HepG2 (cell line): ENCODE results near the gene SETD1A. TPM values are rescaled to one million over a fixed set of nuclear protein-coding genes. Genes with fewer than 3 reads are reported as not detected.
A peak's percentile ranks its signal among the peaks of the same experiment; 100 is the strongest.

ENCODE experiments used
- ADNP ChIP-seq: sonication (generic); formaldehyde crosslinking; IDR thresholded peaks from 2 replicates; pipeline ENCODE4 v1.4.0; 2020; ENCODE audit warnings: missing genetic modification reagents
- AKNA ChIP-seq: sonication (generic); formaldehyde crosslinking; IDR thresholded peaks from 2 replicates; pipeline ENCODE4 v1.4.0; 2020; ENCODE audit warnings: missing genetic modification reagents, borderline replicate concordance
- ARNT ChIP-seq: fragments of 450-650 bp; IDR thresholded peaks from 2 replicates; pipeline ENCODE4 v1.6.1; 2017
- ARNTL ChIP-seq: sonication (generic); formaldehyde crosslinking; IDR thresholded peaks from 2 replicates; pipeline ENCODE4 v1.4.0; 2020; ENCODE audit warnings: mild to moderate bottlenecking, missing genetic modification reagents
- ATF5 ChIP-seq: sonication (generic); formaldehyde crosslinking; IDR thresholded peaks from 2 replicates; pipeline ENCODE4 v1.4.0; 2020; ENCODE audit warnings: mild to moderate bottlenecking, low read depth, missing genetic modification reagents
- BATF2 ChIP-seq: sonication (generic); formaldehyde crosslinking; IDR thresholded peaks from 2 replicates; pipeline ENCODE4 v1.8.0; 2022; ENCODE audit warnings: mild to moderate bottlenecking, missing genetic modification reagents, moderate library complexity
- FOXM1 ChIP-seq: sonication (generic); formaldehyde crosslinking; IDR thresholded peaks from 2 replicates; pipeline ENCODE4 v1.5.0; 2020; ENCODE audit warnings: missing genetic modification reagents
- IRX3 ChIP-seq: sonication (generic); formaldehyde crosslinking; IDR thresholded peaks from 2 replicates; pipeline ENCODE4 v1.8.1; 2023; ENCODE audit warnings: mild to moderate bottlenecking, low read depth, missing genetic modification reagents, borderline replicate concordance
- KMT2A ChIP-seq: sonication (generic); formaldehyde crosslinking; IDR thresholded peaks from 2 replicates; pipeline ENCODE4 v1.4.0; 2020; ENCODE audit warnings: missing genetic modification reagents
- LCORL ChIP-seq, 2 experiments: fragments of 450-650 bp in 1 of 2; sonication (generic) in 1 of 2; formaldehyde crosslinking in 1 of 2; IDR thresholded peaks; 2 replicates each; pipeline versions ENCODE4 v1.5.0 to v1.6.1; 2017 to 2020; ENCODE audit warnings: antibody characterized with exemption in 1 of 2, missing genetic modification reagents in 1 of 2
- MED1 ChIP-seq: sonication (generic); formaldehyde crosslinking; IDR thresholded peaks from 2 replicates; pipeline ENCODE4 v1.4.0; 2020; ENCODE audit warnings: missing genetic modification reagents
- MED8 ChIP-seq: sonication (generic); formaldehyde crosslinking; IDR thresholded peaks from 2 replicates; pipeline ENCODE4 v1.8.1; 2023; ENCODE audit warnings: mild to moderate bottlenecking, missing genetic modification reagents; ENCODE audit not compliant: insufficient replicate concordance
- NR0B2 ChIP-seq: sonication (generic); formaldehyde crosslinking; IDR thresholded peaks from 2 replicates; pipeline ENCODE4 v1.4.0; 2020; ENCODE audit warnings: mild to moderate bottlenecking, missing genetic modification reagents
- POGZ ChIP-seq: sonication (generic); formaldehyde crosslinking; IDR thresholded peaks from 2 replicates; pipeline ENCODE4 v1.4.0; 2020; ENCODE audit warnings: mild to moderate bottlenecking, missing genetic modification reagents
- PTBP1 ChIP-seq: fragments of 200-400 bp; formaldehyde crosslinking; IDR thresholded peaks from 2 replicates; pipeline ENCODE4 v1.6.1; 2018; ENCODE audit warnings: low read length, low read depth; ENCODE audit not compliant: poor library complexity, severe bottlenecking
- RARA ChIP-seq: IDR thresholded peaks from 2 replicates; pipeline ENCODE4 v1.6.1; 2016; ENCODE audit warnings: missing genetic modification reagents, missing compliant biosample characterization
- RFX5 ChIP-seq: IDR thresholded peaks from 2 replicates; pipeline ENCODE4 v1.6.1; 2011; ENCODE audit warnings: low read depth, low read length, improper control_type of control experiment
- SIX1 ChIP-seq: sonication (generic); formaldehyde crosslinking; IDR thresholded peaks from 2 replicates; pipeline ENCODE4 v1.4.0; 2020; ENCODE audit warnings: missing genetic modification reagents, borderline replicate concordance
- TBX2 ChIP-seq: sonication (generic); formaldehyde crosslinking; IDR thresholded peaks from 2 replicates; pipeline ENCODE4 v1.5.0; 2020; ENCODE audit warnings: missing genetic modification reagents, mild to moderate bottlenecking, borderline replicate concordance
- TBX3 ChIP-seq: fragments of 450-650 bp; IDR thresholded peaks from 2 replicates; pipeline ENCODE4 v1.6.1; 2017; ENCODE audit warnings: antibody characterized with exemption, mild to moderate bottlenecking, inconsistent platforms, borderline replicate concordance
- ZBTB25 ChIP-seq: IDR thresholded peaks from 2 replicates; pipeline ENCODE4 v1.6.1; 2018; ENCODE audit warnings: missing genetic modification reagents
- ZNF543 ChIP-seq: sonication (generic); formaldehyde crosslinking; IDR thresholded peaks from 2 replicates; pipeline ENCODE4 v1.4.0; 2020; ENCODE audit warnings: mild to moderate bottlenecking, missing genetic modification reagents
- ZSCAN22 ChIP-seq: sonication (generic); formaldehyde crosslinking; IDR thresholded peaks from 2 replicates; pipeline ENCODE4 v1.4.0; 2020; ENCODE audit warnings: mild to moderate bottlenecking, missing genetic modification reagents
- polyA plus RNA-seq, 8 experiments: library from polyadenylated mRNA; depleted of rRNA in 3 of 8; stranded (reverse) in 7 of 8; unstranded in 1 of 8; fragments of >200 nt; fragmentation: Illumina TruSeq in 4 of 8; extraction: Trizol in 4 of 8; gene quantifications; 2 replicates each; pipeline versions ENCODE4 v1.2.1 to v1.2.3, GENCODE V29; 2011 to 2016; ENCODE audit warnings: low read depth in 4 of 8, missing spikeins in 1 of 8, mixed read lengths in 1 of 8; ENCODE audit not compliant: insufficient read depth in 1 of 8
- total RNA-seq, 5 experiments: library from RNA; depleted of rRNA; stranded (reverse); fragments of >200 nt; fragmentation: Illumina TruSeq; extraction: Trizol; gene quantifications; 2 replicates each; pipeline ENCODE4 v1.2.3, GENCODE V29; 2016; ENCODE audit warnings: low read depth in 1 of 5

SETD1A gene
- total and polyA plus RNA-seq, 2 of the 13 experiments (the other 11 are each of a cell fraction or from before 2014, with no cell fraction given) = 3.8 to 5.6 TPM

- TF ChIP-seq SIX1 (CRISPR knock-in tag) (peak; percentile 53; the same call in 1 of the 2 replicates), MED8 (CRISPR knock-in tag) (no peak), TBX2 (CRISPR knock-in tag) (peak; percentile 35; the same call in 1 of the 2 replicates), PTBP1 (no peak), RARA (CRISPR knock-in tag) (0 out of 2 replicates have a peak, but pooled peaks have one; percentile 15), ARNTL (CRISPR knock-in tag) (no peak), ATF5 (CRISPR knock-in tag) (no peak), MED1 (CRISPR knock-in tag) (peak; percentile 62), TBX3 (no peak), IRX3 (no peak), ADNP (CRISPR knock-in tag) (no peak), ARNT (no peak), ZSCAN22 (CRISPR knock-in tag) (no peak), LCORL (IDR thresholded peaks at IDR 0.05) (no peak), LCORL (CRISPR knock-in tag; IDR thresholded peaks at IDR 0.05) (peak; percentile 47), ZNF543 (no peak), KMT2A (CRISPR knock-in tag) (no peak), POGZ (CRISPR knock-in tag) (0 out of 2 replicates have a peak, but pooled peaks have one; percentile 56), AKNA (CRISPR knock-in tag) (no peak), FOXM1 (CRISPR knock-in tag) (no peak), RFX5 (no peak), BATF2 (CRISPR knock-in tag) (no peak; the same call in 1 of the 2 replicates), ZBTB25 (CRISPR knock-in tag) (peak; percentile 97), NR0B2 (CRISPR knock-in tag) (peak; percentile 53; the same call in 1 of the 2 replicates)
Measured at GRCh38 chr16:30922420-30922959, 35.1 kb upstream of the SETD1A start (continued).
